ENCODE data around the gene YWHAQ.
"Not testable (repeated sequence)": the region's sequence is repeated elsewhere in the genome, so short reads cannot be mapped to it uniquely, and the experiment has no call there.

Gene YWHAQ

GRCh38 chr2:9634133-9634532, 3.3 kb upstream of the YWHAQ start:
- in situ Hi-C loops (cut with MboI; ENCODE audit: low sequenced_read_pairs): no loop called here

GRCh38 chr2:9631878-9632700, 1.3 kb upstream of the YWHAQ start:
- in situ Hi-C loops (cut with MboI; ENCODE audit: low sequenced_read_pairs): no loop called here

DNA sequence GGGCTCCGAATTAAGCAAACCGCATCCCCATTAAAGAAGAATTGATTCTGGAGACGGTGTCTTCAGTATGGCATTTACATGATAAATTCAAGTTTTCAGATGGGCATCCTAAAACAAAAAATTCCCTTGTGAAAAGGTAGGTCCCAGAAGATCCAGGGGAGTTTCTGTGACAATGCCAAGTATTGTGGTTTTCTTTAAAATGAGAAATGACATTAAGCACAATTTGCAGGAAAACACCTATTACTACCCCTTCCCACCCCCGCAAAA, 689 bp upstream of the YWHAQ start:
- in situ Hi-C loops (cut with MboI; ENCODE audit: low sequenced_read_pairs): no loop called here

DNA sequence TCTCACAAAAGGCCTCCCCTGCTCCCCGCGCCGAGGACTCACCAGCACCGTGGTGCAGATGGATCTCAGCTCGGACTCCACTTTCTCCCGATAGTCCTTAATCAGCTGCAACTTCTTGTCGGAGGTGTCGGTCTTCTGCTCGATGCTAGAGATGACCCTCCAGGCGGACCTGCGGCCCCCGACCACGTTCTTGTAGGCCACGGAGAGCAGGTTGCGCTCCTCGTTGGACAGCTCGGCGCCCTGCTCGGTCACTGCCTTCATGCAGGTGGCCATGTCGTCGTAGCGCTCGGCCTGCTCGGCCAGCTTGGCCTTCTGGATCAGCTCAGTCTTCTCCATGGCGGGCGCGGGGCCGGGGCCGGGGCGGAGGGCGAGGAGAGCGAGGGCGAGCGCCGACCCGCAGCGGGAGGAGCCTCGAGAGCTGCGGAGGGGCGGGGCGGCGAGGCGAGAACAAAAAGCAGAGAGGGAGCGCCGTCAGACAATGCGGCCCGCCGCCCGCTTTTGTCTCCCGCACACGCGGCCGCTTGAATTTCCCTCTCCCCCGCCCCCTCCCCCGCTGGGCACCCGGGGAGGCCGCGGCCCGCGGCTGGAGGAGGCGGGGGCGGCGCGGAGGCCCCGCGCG, 571 bp downstream of the YWHAQ start:
- in situ Hi-C loops (cut with MboI; ENCODE audit: low sequenced_read_pairs): no loop called here

DNA sequence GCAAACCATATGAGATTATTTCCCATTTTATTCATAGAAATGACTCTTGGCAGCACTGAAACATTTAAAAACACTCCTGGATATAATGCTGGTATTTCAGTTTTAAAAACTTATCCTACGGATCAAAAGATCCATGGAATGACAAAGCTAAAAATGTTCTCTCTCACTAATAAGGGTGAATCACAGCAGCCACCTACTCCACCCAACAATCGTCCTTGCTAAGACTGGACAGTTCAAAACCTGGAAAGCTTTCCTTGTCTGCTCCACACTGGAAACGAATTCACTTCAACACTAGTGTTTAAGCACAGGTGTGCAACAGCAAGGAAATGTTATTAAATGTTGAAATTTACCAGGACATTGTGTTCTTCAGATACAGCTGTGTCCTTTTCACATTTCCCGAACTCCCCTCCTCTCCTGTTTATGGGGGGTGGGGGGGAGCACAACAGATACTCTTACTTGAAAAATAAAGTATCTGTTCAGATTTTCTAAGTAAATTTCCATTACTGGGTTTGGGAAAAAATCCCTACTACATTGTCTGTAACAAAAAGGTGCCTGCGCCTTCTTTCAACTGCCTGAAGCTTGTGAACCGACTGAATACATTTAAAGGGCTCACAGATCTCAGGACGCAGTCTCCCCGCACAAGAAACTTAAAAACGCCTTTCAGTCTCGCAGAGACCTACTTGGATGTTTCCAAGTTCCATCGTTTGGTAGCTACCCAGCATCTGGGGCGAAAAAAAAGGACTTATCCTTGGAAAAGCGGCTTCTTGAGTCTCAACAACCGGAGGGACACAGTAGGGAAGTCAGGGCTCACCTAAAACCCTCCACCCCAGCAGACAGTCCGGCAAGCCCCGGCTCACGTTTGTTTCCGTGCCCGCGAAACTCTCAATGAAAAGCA, 1.3 kb downstream of the YWHAQ start:
- in situ Hi-C loops (cut with MboI; ENCODE audit: low sequenced_read_pairs): no loop called here

DNA sequence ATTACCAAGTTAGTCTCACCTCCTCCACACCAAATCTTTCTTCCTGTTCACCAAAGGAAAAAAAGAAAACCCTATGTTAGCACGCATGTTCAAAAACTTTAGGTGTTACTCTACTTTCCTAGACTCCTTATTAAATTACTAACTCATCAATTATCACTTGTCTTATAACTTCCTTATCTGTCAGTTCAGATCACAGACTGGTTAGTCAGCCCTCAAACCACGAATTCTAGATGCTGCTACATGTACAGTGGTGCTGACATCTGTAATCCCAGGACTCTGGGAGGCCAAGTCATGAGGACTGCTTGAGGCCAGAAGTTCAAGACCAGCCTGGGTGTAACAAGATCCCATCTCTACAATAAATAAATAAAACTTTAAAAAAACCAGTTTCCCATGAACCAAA, 3.5 kb downstream of the YWHAQ start:
- in situ Hi-C loops (cut with MboI; ENCODE audit: low sequenced_read_pairs): no loop called here

GRCh38 chr2:9623151-9623550, 7.6 kb downstream of the YWHAQ start:
- in situ Hi-C loops (cut with MboI; ENCODE audit: low sequenced_read_pairs): no loop called here

DNA sequence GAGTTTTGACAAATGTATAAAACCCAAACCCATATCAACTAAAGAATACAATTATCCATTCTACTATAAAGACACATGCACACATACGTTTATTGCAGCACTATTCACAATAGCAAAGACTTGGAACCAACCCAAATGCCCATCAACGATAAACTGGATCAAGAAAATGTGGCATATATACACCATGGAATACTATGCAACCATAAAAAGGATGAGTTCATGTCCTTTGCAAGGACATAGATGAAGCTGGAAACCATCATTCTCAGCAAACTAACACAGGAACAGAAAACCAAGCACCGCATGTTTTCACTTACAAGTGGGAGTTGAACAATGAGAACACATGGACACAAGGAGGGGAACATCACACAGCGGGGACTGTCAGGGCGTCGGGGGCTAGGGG, 9.1 kb downstream of the YWHAQ start:
- in situ Hi-C loops (cut with MboI; ENCODE audit: low sequenced_read_pairs): not testable (repeated sequence)

- in situ Hi-C loops (cut with MboI; ENCODE audit: low sequenced_read_pairs): no loop called here
Observed at GRCh38 chr2:9618410-9618809, 12.4 kb downstream of the YWHAQ start.

DNA sequence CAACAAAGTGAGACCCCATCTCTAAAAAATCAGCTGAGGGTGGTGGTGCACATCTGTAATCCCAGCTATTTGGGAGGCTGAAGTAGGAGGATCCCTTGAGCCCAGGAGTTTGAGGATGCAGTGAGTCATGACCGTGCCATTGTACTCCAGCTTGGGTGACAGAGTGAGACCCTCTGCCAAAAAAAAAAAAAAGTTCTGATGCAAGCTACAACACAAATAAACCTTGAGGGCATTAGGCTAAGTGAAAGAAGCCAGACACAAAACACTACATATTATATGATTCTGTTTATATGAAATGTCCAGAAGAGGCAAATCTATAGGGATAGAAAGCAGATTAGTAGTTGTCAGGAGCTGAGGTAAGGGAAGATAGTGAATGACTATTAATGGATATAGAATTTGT, 13.0 kb downstream of the YWHAQ start:
- in situ Hi-C loops (cut with MboI; ENCODE audit: low sequenced_read_pairs): no loop called here

- in situ Hi-C loops (cut with MboI; ENCODE audit: low sequenced_read_pairs): no loop called here
Observed at GRCh38 chr2:9617296-9617695, 13.5 kb downstream of the YWHAQ start.

DNA sequence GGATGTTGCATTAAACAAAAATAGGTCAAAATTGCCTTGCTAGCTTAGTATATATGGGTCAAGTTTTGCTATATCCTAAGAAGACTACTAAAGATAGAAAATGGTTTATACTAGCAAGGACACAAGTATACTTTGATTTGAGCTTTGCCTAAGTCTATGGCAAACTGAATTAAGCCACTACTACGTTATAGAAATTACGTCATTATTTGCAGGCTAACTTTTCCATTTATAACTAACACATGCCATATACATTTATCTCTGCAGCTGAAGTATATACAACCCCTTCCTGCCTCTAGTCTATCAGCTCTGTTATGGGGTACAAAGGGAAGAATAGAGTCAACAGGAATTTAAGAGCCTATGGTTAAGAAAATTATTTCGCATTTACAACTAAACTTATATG, 16.2 kb downstream of the YWHAQ start:
- in situ Hi-C loops (cut with MboI; ENCODE audit: low sequenced_read_pairs): no loop called here

DNA sequence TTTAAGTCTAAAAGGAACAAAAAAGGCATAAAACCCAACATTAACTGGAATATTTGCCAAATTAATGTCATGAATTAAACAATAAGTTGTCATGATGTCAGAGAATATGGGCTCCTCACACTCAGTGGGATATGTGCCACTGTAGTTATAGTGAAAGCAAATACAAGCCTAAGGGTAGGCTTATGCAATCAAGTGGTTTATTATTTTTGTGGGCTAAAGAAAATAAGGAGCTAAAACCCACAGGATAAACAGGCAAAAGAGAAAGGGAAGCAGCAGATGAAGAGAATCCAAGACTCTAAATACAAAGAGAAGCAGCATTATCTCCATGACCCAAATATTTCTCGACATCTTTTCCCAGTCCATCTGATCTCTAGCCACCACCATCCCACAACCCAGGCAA, 17.5 kb downstream of the YWHAQ start:
- in situ Hi-C loops (cut with MboI; ENCODE audit: low sequenced_read_pairs): no loop called here

GRCh38 chr2:9611549-9611912, 19.3 kb downstream of the YWHAQ start:
- in situ Hi-C loops (cut with MboI; ENCODE audit: low sequenced_read_pairs): not testable (repeated sequence)

DNA sequence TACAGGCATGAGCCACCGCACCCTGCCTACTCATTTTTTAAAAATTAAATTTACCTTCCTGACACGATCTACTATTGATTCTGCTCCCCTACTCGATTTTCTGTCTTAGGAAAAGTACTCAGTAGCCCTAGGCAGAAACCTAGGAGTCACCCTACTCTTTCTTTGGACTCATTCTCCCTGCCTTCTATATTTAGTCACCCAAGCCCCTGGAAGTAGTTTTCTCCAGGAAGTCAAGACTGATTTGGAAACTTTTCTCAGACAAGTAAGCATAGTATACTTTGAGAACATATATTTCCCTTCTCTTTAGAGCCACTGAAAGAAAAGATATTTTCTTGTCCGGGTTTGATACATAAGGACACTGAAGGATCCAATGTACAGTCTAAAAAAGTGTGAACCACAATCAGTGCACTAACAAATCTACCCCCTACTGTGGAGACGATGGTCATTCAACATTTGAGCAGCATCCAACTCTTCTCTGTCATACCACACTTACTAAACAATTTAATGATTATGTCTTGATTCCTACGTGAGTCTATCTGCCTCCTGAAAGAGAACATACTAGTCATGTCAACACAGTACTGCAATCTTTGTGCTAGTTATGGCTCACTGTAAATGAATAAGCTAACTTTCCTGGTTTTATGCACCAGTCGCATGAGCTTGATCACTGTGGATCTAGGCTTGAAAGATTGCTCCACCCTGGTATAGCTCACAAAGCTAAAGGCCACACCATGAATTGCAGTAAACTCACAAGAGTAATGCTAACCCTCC, 19.8 kb downstream of the YWHAQ start:
- in situ Hi-C loops (cut with MboI; ENCODE audit: low sequenced_read_pairs): no loop called here

DNA sequence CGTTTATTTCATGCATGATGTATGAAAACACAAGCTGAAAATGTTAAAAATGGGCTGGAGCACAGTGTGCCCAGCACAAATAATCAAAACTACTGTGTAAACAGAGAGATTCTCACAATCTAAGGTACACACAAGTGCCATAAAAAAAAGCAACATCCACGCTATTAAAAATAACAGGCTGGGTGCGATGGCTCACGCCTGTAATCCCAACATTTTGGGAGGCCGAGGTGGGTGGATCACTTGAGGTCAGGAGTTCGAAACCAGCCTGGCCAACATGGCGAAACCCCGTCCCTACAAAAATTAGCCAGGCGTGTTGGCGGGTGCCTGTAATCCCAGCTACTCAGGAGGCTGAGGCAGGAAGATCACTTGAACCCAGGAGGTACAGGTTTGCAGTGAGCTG, 22.3 kb downstream of the YWHAQ start:
- in situ Hi-C loops (cut with MboI; ENCODE audit: low sequenced_read_pairs): not testable (repeated sequence)

- in situ Hi-C loops (cut with MboI; ENCODE audit: low sequenced_read_pairs): no loop called here
Observed at GRCh38 chr2:9602412-9602811, 28.4 kb downstream of the YWHAQ start.

DNA sequence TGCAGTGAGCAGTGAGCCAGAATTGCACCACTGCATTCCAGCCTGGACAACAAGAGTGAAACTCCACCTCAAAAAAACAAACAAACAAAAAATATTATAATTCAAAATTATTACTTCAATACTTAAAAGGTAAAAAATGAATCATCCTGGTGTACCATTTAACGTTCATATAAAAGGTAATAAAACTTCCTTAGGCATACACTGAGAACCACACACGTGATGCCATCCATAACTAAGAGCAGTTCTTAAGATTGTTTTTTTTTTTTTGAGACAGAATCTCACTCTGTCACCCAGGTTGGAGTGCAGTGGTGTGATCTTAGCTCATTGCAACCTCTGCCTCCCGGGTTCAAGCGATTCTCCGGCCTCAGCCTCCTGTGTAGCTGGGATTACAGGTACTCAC, 29.4 kb downstream of the YWHAQ start:
- in situ Hi-C loops (cut with MboI; ENCODE audit: low sequenced_read_pairs): no loop called here

GRCh38 chr2:9599430-9599829, 31.4 kb downstream of the YWHAQ start:
- in situ Hi-C loops (cut with MboI; ENCODE audit: low sequenced_read_pairs): no loop called here

GRCh38 chr2:9596621-9597311, 34.0 kb downstream of the YWHAQ start:
- in situ Hi-C loops (cut with MboI; ENCODE audit: low sequenced_read_pairs): no loop called here

DNA sequence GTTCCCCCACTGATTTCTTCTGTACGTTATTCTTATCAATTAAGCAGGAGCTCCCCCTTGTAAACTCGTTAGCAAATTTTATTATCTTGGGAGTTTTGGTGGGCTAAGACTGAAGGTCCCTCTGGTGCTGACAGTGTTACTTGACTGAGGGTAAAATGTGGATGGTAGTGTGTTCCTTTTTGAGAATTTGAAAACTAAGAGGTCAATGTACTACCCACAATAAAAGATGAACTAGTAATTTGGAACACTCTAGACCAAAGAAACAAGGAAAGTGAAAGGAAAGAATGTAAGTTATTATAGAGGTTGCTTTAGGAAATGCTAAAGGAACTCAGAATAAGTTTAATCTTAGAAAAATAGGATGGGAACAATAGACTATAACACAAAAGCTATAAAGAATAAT, 35.1 kb downstream of the YWHAQ start:
- in situ Hi-C loops (cut with MboI; ENCODE audit: low sequenced_read_pairs): no loop called here

Measured in HL-60/S4 treated with phorbol 12-myristate 13-acetate at 8.2 ng/mL for 4 days and 3 days (cell line).